Right lobe of liver (tissue), 6 donors: ENCODE results near the gene AOX1. TPM values are rescaled to one million over a fixed set of nuclear protein-coding genes. Genes with fewer than 3 reads are reported as not detected.

Experiments used
- ATAC-seq, 4 donors: fragments of 200-7000 bp; cut with Tn5 transposase; one replicate each; pipeline ENCODE4 v1.9.1; 2020; ENCODE audit warnings: mild to moderate bottlenecking in 4 of 4, moderate library complexity in 4 of 4
- DNase-seq, 3 donors: peaks; one replicate each; pipeline ENCODE4 v3.0.0-alpha.2; 2020
- H3K27ac ChIP-seq, 3 donors: fragments of 200-600 bp; one replicate each; pipeline ENCODE4 v1.8.0; 2022
- H3K27me3 ChIP-seq, 2 donors: fragments of 200-600 bp; one replicate each; pipeline ENCODE4 v1.8.0; 2022
- H3K36me3 ChIP-seq, 4 donors: fragments of 200-600 bp; sonication (generic) in 1 of 4; one replicate each; pipeline versions ENCODE4 v1.5.1 to v1.8.0; 2017 to 2022; ENCODE audit warnings: control low read depth in 1 of 4
- H3K4me1 ChIP-seq, 4 donors: fragments of 200-600 bp; sonication (generic) in 1 of 4; one replicate each; pipeline versions ENCODE4 v1.5.1 to v1.8.0; 2017 to 2022; ENCODE audit warnings: control low read depth in 1 of 4
- H3K4me3 ChIP-seq, 3 donors: fragments of 200-600 bp; one replicate each; pipeline ENCODE4 v1.8.0; 2022
- H3K9me3 ChIP-seq, 4 donors: fragments of 200-600 bp; sonication (generic) in 1 of 4; one replicate each; pipeline versions ENCODE4 v1.5.1 to v1.8.0; 2017 to 2022; ENCODE audit warnings: control low read depth in 1 of 4
- CTCF ChIP-seq, 4 donors: fragments of 200-600 bp in 3 of 4; fragments of 450-650 bp in 1 of 4; IDR thresholded peaks; one replicate each; pipeline versions ENCODE4 v1.5.1 to v1.8.0; 2016 to 2022; ENCODE audit warnings: antibody characterized with exemption in 4 of 4, mild to moderate bottlenecking in 2 of 4
- POLR2A ChIP-seq: fragments of 450-650 bp; IDR thresholded peaks from one replicate; pipeline ENCODE4 v1.6.1; 2017; ENCODE audit warnings: antibody characterized with exemption, mild to moderate bottlenecking
- WGBS: methylation state at CpG from one replicate; pipeline ENCODE4 v1.1.6; 2018; ENCODE audit warnings: low coverage, low lambda C conversion rate; ENCODE audit not compliant: insufficient coverage; ENCODE audit errors: missing lambda C conversion rate; 5-methylcytosine and 5-hydroxymethylcytosine counted together
- intact Hi-C, 2 donors: fragments of 100-400 bp; cut with DNase I; formaldehyde crosslinking; loops; one replicate each; pipeline versions ENCODE4 v1.11.2 to v1.14.1; 2022
- total RNA-seq, 6 experiments: library from RNA; depleted of rRNA in 2 of 6; stranded (reverse); fragments of >200 nt in 2 of 6; fragmentation: NEBNext Ultra II Directional in 3 of 6; extraction: Animal tissue kit (Norgen Biotek cat#: 25700) in 3 of 6; gene quantifications; one replicate each; pipeline versions ENCODE4 v1.1.0 to v1.2.4, GENCODE V29; 2016 to 2023
- donor health status: DM: no; HTN: yes; CAD: no.
- donor health status: DM: no; HTN: no; CAD: no.
- donor health status: DM: no; HTN: no; CAD: no.
- donor health status: DM: no; HTN: yes; CAD: no.
- donor health status: DM: no; HTN: yes; CAD: no.

AOX1 gene
- total RNA-seq, 6 experiments from 2014 or later: 524 to 1,747 (median 931) TPM

GRCh38 chr2:200703127-200703925 lies 117.5 kb downstream of the AOX1 start:
- H3K27ac ChIP-seq: peak overlapping the region in 1 of 3 donors; percentile 88
- peak; percentile 57 to 66 (median 64) for TF ChIP-seq CTCF (IDR thresholded peaks at IDR 0.05)
- no peak for TF ChIP-seq POLR2A
- DNase-seq (no peak), ATAC-seq (peak; percentile 61 to 75 (median 69))
- intact Hi-C loops: no loop called here
- H3K4me1 ChIP-seq: peaks cover 0 to 57% (median 0%) of the 10 kb centered on the region in 4 donors
- H3K36me3 ChIP-seq: no peaks in the 10 kb centered on the region
- H3K4me3 ChIP-seq: no peak overlapping the region
- no peaks in the 10 kb centered on the region for H3K27me3 ChIP-seq
- 33% methylated on average over 6 of the region's 6 CpGs for WGBS
- H3K9me3 ChIP-seq: no peaks in the 10 kb centered on the region

- H3K4me1 ChIP-seq: peaks cover 0 to 50% (median 0%) of the 10 kb centered on the region in 4 donors
- intact Hi-C loops: no loop called here
- ATAC-seq: no peak
- H3K27me3 ChIP-seq: no peaks in the 10 kb centered on the region
- no peak overlapping the region for H3K4me3 ChIP-seq
- no peaks in the 10 kb centered on the region for H3K9me3 ChIP-seq
- peak overlapping the region in 1 of 3 donors; percentile 88 for H3K27ac ChIP-seq
- no peaks in the 10 kb centered on the region for H3K36me3 ChIP-seq
- TF ChIP-seq CTCF (IDR thresholded peaks at IDR 0.05) (no peak), POLR2A (no peak)
- 29% methylated on average over 4 of the region's 4 CpGs for WGBS
- no peak for DNase-seq
These were observed 118.3 kb downstream of the AOX1 start for GRCh38 chr2:200703926-200704637.

- H3K4me3 ChIP-seq: no peak overlapping the region
- no peaks in the 10 kb centered on the region for H3K27me3 ChIP-seq
- intact Hi-C loops: no loop called here
- no peaks in the 10 kb centered on the region for H3K9me3 ChIP-seq
- no peak for DNase-seq
- peaks cover 0 to 41% (median 0%) of the 10 kb centered on the region in 4 donors for H3K4me1 ChIP-seq
- WGBS: 50% methylated on average over 3 of the region's 3 CpGs
- no peaks in the 10 kb centered on the region for H3K36me3 ChIP-seq
- TF ChIP-seq CTCF (IDR thresholded peaks at IDR 0.05) (no peak), POLR2A (no peak)
- peak overlapping the region in 1 of 3 donors; percentile 88 for H3K27ac ChIP-seq
- ATAC-seq: peak; percentile 37 to 77 (median 38)
These were observed 119.7 kb downstream of the AOX1 start for GRCh38 chr2:200705305-200706041.

GRCh38 chr2:200708943-200709342 lies 123.1 kb downstream of the AOX1 start:
- DNase-seq (no peak), ATAC-seq (no peak)
- H3K36me3 ChIP-seq: no peaks in the 10 kb centered on the region
- H3K4me3 ChIP-seq: no peak overlapping the region
- intact Hi-C loops: no loop called here
- no peaks in the 10 kb centered on the region for H3K27me3 ChIP-seq
- no peak overlapping the region for H3K27ac ChIP-seq
- no peak for TF ChIP-seq POLR2A
- no peak for TF ChIP-seq CTCF (IDR thresholded peaks at IDR 0.05)
- no peaks in the 10 kb centered on the region for H3K9me3 ChIP-seq
- WGBS: 94% methylated on average over 1 of the region's 1 CpG
- H3K4me1 ChIP-seq: peaks cover 0 to 22% (median 0%) of the 10 kb centered on the region in 4 donors
